ENCODE measurements around the gene GRB10. TPM values are rescaled to one million over a fixed set of nuclear protein-coding genes. Genes with fewer than 3 reads are reported as not detected.

The GRB10 gene
- total and polyA plus RNA-seq, 2 donors (not counting 3 experiments of a cell fraction or from before 2014, with no cell fraction given) = 43.7 to 240 TPM

DNA sequence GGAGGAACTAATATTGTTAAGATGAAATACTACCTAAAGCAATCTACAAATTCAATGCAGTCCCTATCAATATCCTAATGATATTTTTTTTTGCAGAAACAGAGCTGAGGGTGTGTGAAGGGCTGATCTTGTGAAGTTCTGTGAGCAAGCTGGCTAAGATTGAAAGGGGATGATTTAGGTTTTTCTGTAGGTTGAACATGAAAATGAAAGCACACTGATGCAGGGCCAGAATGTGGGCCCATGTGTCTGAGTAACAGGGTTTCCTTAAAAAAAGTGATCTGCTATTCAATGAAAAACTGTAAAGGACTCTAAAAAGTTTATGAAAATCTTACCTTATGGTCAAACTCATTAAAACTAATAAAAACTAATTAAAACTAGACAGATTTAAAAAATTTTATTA lies 47.4 kb downstream of the GRB10 start:
- H3K9ac ChIP-seq (replicated peaks; ENCODE audit: extremely low read depth, insufficient read depth, low read length) = no peak overlapping the region
- no peaks in the 10 kb centered on the region for H3K27me3 ChIP-seq (ENCODE audit: control insufficient read depth in 2 of 2, insufficient read depth in 2 of 2, low read length in 2 of 2)
- no peak for DNase-seq (ENCODE audit: low read depth, low spot score)
- peaks cover 14% of the 10 kb centered on the region for H4K20me1 ChIP-seq (replicated peaks; ENCODE audit: control insufficient read depth, extremely low read depth, insufficient read depth, low read length)
- H3K9me3 ChIP-seq (replicated peaks; ENCODE audit: control insufficient read depth, insufficient read depth, low read length) = no peaks in the 10 kb centered on the region
- peaks cover 0 to 7% of the 10 kb centered on the region in 2 experiments for H3K36me3 ChIP-seq (ENCODE audit: control insufficient read depth in 2 of 2, extremely low read depth in 1 of 2, insufficient read depth in 2 of 2, low read length in 2 of 2)
- dilution Hi-C loops (cut with MboI; ENCODE audit: extremely low pct_ligation_motif_present, low sequenced_read_pairs) (no loop called here), intact Hi-C loops (cut with micrococcal nuclease) (no loop called here)
- H3K4me2 ChIP-seq (ENCODE audit: insufficient read depth, low read length) = no peak overlapping the region
- no peaks in the 10 kb centered on the region for H3K9me1 ChIP-seq (replicated peaks; ENCODE audit: control insufficient read depth, extremely low read depth, insufficient read depth, low read length)
- FAIRE-seq = no peak
- H2AFZ ChIP-seq (ENCODE audit: low read depth, low read length) = no peak overlapping the region
- ChIA-PET POLR2A (no interaction called here), CTCF (interaction anchor here (1.1 kb wide), 1 partner anchor 406 kb away, joined by 3 read pairs; no protein-coding TSS in a partner anchor)
- peaks cover 23% of the 10 kb centered on the region for H3K4me1 ChIP-seq (ENCODE audit: control insufficient read depth, extremely low read depth, insufficient read depth, low read length)
- H3K27ac ChIP-seq (ENCODE audit: insufficient read depth, low read depth, low read length) = no peak overlapping the region
- H3K79me2 ChIP-seq (ENCODE audit: control insufficient read depth, insufficient read depth, low read length) = peaks cover 97% of the 10 kb centered on the region
- BruUV-seq (replicated peaks) = no TSS peak
- TF ChIP-seq FOS (IDR thresholded peaks at IDR 0.05; ENCODE audit: borderline replicate concordance, insufficient read depth, low read length) (no peak), POLR2AphosphoS5 (IDR thresholded peaks at IDR 0.05; ENCODE audit: insufficient read depth, low read depth, low read length) (no peak), JUN (IDR thresholded peaks at IDR 0.05; ENCODE audit: borderline replicate concordance, insufficient read depth, insufficient read length, low read depth) (no peak), GATA2 (IDR thresholded peaks at IDR 0.05; ENCODE audit: insufficient read depth, insufficient read length, low read depth, low read length) (no peak), MYC (IDR thresholded peaks at IDR 0.05; ENCODE audit: low read depth, low read length) (no peak), EZH2 (IDR thresholded peaks at IDR 0.05; ENCODE audit: borderline replicate concordance, low read depth, low read length, severe bottlenecking) (no peak)
- TF ChIP-seq, protein P1, sequence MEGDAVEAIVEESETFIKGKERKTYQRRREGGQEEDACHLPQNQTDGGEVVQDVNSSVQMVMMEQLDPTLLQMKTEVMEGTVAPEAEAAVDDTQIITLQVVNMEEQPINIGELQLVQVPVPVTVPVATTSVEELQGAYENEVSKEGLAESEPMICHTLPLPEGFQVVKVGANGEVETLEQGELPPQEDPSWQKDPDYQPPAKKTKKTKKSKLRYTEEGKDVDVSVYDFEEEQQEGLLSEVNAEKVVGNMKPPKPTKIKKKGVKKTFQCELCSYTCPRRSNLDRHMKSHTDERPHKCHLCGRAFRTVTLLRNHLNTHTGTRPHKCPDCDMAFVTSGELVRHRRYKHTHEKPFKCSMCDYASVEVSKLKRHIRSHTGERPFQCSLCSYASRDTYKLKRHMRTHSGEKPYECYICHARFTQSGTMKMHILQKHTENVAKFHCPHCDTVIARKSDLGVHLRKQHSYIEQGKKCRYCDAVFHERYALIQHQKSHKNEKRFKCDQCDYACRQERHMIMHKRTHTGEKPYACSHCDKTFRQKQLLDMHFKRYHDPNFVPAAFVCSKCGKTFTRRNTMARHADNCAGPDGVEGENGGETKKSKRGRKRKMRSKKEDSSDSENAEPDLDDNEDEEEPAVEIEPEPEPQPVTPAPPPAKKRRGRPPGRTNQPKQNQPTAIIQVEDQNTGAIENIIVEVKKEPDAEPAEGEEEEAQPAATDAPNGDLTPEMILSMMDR (IDR thresholded peaks at IDR 0.05; ENCODE audit: extremely low read depth in 1 of 2, insufficient read depth in 1 of 2, low read depth in 1 of 2, low read length in 2 of 2) = no peak
- no peak overlapping the region for H3K4me3 ChIP-seq (replicated peaks in 1 of 3; ENCODE audit: insufficient read depth in 1 of 3, low read depth in 1 of 3, low read length in 3 of 3)

Data from endothelial cell of umbilical vein (primary cell).